K562 (cell line): Measurements from ENCODE around the gene VDAC2. TPM values are rescaled to one million over a fixed set of nuclear protein-coding genes. Genes with fewer than 3 reads are reported as not detected.

Experiments
- CTCFL ChIP-seq: IDR thresholded peaks from 2 replicates; pipeline ENCODE4 v1.6.1; 2011; ENCODE audit warnings: borderline replicate concordance, low read depth, mild to moderate bottlenecking, moderate library complexity, low read length; ENCODE audit not compliant: insufficient read depth, poor library complexity, severe bottlenecking
- TAF1 ChIP-seq: IDR thresholded peaks from 2 replicates; pipeline ENCODE4 v1.6.1; 2011; ENCODE audit warnings: mild to moderate bottlenecking, low read length, moderate library complexity; ENCODE audit not compliant: insufficient read depth, control insufficient read depth, severe bottlenecking; ENCODE audit errors: extremely low read depth
- THAP12 ChIP-seq: fragments of 250-450 bp; sonication (Bioruptor Pico); IDR thresholded peaks from 2 replicates; pipeline ENCODE4 v1.9.0; 2021; ENCODE audit warnings: mild to moderate bottlenecking, inconsistent platforms
- TRIM28 ChIP-seq: fragments of 450-650 bp; IDR thresholded peaks from 2 replicates; pipeline ENCODE4 v1.6.1; 2017
- ZBTB49 ChIP-seq: sonication (generic); formaldehyde crosslinking; IDR thresholded peaks from 2 replicates; pipeline ENCODE4 v1.8.0; 2022; ENCODE audit warnings: missing genetic modification reagents, mild to moderate bottlenecking, borderline replicate concordance
- polyA plus RNA-seq, 8 experiments: library from polyadenylated mRNA; depleted of rRNA in 4 of 8; stranded (reverse) in 5 of 8; unstranded in 3 of 8; fragments of >200 nt; fragmentation: Nextera tagmentation in 2 of 8; fragmentation: Illumina TruSeq in 1 of 8; extraction: Ambion mirVana in 2 of 8; extraction: Trizol in 1 of 8; gene quantifications; 2 replicates each; pipeline versions ENCODE4 v1.2.1 to v1.2.3, GENCODE V29; 2011 to 2014; ENCODE audit warnings: inconsistent platforms in 1 of 8, missing spikeins in 1 of 8
- total RNA-seq, 7 experiments: library from RNA; depleted of rRNA in 6 of 7; stranded (reverse); fragments of >200 nt in 6 of 7; fragmentation: Illumina TruSeq in 2 of 7; extraction: Trizol in 2 of 7; gene quantifications; 2 replicates each; pipeline versions ENCODE4 v1.2.1 to v1.2.3, GENCODE V29; 2011 to 2021; ENCODE audit warnings: low replicate concordance in 1 of 7
- TF ChIP-seq, protein P1 (sequence below): fragments of 450-650 bp; IDR thresholded peaks from 2 replicates; pipeline ENCODE4 v1.6.1; 2016; ENCODE audit warnings: mild to moderate bottlenecking, moderate library complexity

The VDAC2 gene
- total and polyA plus RNA-seq, 9 of the 15 experiments (the other 6 are each of a cell fraction or from before 2014, with no cell fraction given): 139 to 450 (median 250) TPM

GRCh38 chr10:75276069-75276872, 65.7 kb downstream of the VDAC2 start (continued):
- TF ChIP-seq THAP12 (CRISPR knock-in tag) (no peak), ZBTB49 (CRISPR knock-in tag) (no peak), TAF1 (no peak), CTCFL (peak; percentile 69), TRIM28 (no peak)
- TF ChIP-seq, protein P1, sequence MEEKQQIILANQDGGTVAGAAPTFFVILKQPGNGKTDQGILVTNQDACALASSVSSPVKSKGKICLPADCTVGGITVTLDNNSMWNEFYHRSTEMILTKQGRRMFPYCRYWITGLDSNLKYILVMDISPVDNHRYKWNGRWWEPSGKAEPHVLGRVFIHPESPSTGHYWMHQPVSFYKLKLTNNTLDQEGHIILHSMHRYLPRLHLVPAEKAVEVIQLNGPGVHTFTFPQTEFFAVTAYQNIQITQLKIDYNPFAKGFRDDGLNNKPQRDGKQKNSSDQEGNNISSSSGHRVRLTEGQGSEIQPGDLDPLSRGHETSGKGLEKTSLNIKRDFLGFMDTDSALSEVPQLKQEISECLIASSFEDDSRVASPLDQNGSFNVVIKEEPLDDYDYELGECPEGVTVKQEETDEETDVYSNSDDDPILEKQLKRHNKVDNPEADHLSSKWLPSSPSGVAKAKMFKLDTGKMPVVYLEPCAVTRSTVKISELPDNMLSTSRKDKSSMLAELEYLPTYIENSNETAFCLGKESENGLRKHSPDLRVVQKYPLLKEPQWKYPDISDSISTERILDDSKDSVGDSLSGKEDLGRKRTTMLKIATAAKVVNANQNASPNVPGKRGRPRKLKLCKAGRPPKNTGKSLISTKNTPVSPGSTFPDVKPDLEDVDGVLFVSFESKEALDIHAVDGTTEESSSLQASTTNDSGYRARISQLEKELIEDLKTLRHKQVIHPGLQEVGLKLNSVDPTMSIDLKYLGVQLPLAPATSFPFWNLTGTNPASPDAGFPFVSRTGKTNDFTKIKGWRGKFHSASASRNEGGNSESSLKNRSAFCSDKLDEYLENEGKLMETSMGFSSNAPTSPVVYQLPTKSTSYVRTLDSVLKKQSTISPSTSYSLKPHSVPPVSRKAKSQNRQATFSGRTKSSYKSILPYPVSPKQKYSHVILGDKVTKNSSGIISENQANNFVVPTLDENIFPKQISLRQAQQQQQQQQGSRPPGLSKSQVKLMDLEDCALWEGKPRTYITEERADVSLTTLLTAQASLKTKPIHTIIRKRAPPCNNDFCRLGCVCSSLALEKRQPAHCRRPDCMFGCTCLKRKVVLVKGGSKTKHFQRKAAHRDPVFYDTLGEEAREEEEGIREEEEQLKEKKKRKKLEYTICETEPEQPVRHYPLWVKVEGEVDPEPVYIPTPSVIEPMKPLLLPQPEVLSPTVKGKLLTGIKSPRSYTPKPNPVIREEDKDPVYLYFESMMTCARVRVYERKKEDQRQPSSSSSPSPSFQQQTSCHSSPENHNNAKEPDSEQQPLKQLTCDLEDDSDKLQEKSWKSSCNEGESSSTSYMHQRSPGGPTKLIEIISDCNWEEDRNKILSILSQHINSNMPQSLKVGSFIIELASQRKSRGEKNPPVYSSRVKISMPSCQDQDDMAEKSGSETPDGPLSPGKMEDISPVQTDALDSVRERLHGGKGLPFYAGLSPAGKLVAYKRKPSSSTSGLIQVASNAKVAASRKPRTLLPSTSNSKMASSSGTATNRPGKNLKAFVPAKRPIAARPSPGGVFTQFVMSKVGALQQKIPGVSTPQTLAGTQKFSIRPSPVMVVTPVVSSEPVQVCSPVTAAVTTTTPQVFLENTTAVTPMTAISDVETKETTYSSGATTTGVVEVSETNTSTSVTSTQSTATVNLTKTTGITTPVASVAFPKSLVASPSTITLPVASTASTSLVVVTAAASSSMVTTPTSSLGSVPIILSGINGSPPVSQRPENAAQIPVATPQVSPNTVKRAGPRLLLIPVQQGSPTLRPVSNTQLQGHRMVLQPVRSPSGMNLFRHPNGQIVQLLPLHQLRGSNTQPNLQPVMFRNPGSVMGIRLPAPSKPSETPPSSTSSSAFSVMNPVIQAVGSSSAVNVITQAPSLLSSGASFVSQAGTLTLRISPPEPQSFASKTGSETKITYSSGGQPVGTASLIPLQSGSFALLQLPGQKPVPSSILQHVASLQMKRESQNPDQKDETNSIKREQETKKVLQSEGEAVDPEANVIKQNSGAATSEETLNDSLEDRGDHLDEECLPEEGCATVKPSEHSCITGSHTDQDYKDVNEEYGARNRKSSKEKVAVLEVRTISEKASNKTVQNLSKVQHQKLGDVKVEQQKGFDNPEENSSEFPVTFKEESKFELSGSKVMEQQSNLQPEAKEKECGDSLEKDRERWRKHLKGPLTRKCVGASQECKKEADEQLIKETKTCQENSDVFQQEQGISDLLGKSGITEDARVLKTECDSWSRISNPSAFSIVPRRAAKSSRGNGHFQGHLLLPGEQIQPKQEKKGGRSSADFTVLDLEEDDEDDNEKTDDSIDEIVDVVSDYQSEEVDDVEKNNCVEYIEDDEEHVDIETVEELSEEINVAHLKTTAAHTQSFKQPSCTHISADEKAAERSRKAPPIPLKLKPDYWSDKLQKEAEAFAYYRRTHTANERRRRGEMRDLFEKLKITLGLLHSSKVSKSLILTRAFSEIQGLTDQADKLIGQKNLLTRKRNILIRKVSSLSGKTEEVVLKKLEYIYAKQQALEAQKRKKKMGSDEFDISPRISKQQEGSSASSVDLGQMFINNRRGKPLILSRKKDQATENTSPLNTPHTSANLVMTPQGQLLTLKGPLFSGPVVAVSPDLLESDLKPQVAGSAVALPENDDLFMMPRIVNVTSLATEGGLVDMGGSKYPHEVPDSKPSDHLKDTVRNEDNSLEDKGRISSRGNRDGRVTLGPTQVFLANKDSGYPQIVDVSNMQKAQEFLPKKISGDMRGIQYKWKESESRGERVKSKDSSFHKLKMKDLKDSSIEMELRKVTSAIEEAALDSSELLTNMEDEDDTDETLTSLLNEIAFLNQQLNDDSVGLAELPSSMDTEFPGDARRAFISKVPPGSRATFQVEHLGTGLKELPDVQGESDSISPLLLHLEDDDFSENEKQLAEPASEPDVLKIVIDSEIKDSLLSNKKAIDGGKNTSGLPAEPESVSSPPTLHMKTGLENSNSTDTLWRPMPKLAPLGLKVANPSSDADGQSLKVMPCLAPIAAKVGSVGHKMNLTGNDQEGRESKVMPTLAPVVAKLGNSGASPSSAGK: peak; percentile 45; the same call in 1 of the 2 replicates
